Stimulated activated CD8-positive, alpha-beta memory T cell treated with anti-CD3 and anti-CD28 coated beads, Interleukin-7, amount 100 ng/mL, for 4 hours (primary cell): Measurements from ENCODE around the gene LARP1.

Source experiments
- DNase-seq, 2 donors: peaks; one replicate each; pipeline ENCODE4 v3.0.0-alpha.2; 2020; ENCODE audit warnings: low read depth in 2 of 2

The LARP1 gene

DNA sequence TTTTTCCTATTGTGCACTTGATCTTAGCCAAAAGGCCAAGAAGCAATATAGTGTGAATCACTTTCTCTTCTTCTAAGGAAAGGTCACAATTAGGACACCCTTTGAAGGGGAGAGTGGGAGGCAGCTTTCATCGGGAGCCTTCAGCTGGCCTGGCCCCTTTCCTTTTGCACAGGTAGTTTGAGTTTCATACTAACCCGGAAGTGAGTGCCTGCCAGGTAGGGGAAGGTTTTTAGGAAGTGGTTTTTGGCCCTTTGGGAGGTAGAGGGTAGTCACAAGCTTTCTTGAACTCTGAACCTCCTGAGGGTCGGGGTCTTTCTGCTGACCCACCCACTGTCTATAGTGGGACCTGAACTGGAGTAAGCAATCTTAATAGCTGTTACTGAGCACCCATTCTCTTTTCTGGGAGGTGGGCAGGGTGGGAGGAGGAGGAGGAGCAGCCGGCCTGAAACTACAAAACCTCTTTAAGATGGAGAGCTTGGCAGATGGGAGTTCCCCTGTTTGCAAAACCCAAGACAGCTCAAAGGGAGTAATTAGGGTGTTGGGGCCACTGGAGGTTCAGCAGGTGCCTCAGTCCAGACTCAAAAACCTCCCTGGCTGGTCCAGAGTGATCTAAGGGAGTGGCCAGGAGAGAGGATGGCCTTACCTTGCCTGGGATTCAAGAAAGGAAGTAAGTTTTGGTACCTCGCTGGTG lies 6.0 kb downstream of the LARP1 start:
- DNase-seq = no peak

DNA sequence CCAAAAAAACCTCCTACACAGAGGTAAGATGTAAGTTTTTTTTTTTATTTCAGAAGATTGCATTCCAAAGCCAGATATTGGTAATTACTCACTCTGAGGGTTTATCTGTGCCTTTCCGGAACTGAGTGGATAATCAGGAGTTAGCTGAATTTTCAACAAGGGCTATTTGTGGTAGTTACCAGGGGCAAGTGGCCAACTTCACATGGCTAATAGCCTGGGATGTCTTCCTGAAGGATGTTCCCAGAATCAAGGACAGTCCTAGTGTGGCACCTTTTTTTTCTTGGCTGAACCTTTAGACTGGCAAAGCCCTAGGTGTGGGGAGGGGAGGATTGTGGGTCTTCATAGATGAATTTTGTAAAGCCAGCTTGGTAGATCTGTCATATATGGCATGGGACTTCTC lies 7.1 kb downstream of the LARP1 start:
- DNase-seq = no peak

DNA sequence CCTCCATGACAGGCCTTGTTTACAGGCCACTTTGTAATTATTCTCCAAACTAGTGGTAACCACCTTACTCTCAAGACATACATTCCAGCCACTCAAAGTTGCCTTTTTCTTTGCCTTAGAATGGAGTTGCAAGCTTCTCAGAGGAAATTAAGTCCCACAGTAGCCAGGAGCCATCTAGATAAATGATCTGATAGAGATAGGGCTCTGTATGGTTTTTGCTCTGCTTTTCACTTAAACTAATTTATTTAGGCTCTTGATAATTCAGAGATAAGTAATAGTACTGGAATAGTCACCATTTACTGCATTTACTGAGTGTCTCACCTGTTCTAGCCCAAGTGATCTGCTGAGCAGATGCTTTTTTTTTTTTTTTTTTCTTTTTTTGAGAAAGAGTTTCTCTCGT lies 7.5 kb downstream of the LARP1 start:
- no peak for DNase-seq

DNA sequence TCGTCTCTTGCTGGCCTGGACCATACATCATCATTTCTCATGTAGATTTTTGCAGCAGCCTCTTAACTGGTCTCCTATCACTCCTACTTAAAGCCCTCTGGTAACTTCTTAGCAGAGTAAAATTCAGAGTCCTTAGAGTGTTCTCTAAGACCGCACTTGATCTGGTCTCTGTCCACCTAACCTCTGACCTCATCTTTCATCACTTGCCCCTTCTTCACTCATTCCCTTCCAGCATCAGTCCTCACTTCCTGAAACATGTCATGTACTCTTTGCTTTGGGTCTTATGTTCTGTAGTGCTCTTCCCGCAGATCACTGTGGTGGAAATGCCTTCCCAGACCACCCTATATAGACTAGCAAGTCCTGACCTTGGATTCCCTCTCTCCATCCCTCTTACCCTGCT lies 9.8 kb downstream of the LARP1 start:
- DNase-seq = no peak

DNA sequence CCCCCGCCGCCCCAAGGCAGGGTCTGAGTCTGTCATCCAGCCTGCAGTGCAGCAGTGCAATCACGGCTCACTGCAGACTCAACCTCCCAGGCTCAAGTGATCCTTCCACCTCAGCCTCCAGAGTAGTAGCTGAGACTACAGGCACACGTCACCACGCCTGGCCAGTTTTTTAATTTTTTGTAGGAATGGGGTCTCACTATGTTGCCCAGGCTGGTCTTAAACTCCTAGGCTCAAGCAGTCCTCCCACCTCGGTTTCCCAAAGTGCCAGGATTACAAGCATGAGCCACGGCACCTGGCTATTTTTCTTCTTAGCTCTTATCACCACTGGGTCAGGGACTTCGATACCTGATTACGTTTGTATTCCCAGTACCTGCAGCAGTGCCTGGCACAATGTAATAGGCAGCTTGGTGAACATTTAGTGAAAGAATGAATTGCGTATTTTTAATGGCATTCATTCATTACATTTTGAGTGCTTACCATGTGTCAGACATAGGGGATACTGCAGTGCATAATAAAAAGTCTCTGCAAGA lies 10.3 kb downstream of the LARP1 start:
- no peak for DNase-seq

DNA sequence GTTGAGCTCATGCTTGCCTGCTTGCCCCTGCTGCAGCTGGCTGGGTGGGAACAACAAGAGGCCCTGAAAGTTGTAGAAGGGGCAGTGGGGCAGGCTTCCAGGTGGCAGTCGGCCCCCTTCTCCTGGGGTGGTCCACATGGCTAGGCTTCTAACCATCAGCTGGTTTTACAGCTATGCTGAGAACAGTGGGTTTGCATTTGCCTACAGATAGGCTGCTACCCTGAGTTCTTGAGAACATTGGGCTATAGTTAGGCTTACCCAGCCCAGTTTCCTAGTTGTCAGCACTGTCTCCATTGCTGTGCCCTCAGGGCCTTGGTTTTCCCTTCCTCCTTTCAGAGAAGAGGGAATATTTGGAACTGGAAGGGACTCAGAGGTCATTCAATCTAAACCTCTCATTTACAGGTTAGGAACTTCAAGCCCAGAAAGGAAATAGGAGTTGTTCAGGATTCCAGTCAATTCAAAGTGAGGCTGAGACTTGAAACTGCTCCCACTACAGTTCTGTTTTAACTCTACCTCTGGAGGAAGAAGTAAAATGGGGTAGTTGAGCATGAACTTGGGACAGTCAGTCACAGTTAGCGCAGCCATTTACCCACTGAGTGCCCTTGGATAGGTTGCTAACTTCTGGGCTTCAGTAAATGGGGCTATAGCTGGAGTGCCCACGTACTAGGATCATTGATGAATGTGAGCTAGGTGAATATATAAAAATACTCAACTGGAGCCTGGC lies 11.5 kb downstream of the LARP1 start:
- no peak for DNase-seq

DNA sequence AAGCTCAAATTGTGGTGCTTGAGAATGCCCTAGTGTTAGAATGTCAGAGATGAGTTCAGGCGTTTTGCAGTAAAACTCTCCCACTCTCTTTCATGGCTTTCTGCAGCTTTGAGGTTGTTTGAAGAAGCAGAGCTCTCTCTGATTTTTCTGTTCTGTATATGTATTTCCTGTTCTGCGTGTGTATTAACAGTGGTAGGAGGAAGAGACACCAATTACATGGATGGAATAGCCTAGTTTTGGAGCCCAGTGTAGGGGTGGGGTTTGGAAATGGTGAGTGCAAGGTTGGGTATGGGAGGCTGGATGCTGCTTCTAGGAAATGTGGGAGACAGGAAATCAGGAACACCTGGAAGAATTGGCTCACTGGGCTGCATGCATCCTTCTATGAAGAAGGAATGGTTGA lies 12.4 kb downstream of the LARP1 start:
- no peak for DNase-seq

DNA sequence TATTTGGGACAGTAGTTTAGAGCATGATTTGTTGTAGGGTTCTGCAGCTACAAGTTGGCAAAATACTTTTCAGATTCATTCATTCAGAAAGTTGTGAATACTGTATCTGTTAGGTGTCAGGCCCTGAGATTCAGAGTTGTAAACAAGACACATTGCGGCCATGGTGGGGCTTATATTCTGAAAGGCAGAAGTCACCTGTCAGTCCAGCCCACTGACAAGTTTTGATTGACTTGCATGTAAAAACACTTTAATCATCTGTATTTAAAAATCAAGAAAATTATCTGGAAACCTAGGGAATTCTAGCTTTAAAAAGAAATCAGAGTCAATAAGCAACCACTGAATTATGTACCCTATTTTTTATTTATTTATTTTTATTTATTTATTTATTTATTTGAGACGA lies 13.0 kb downstream of the LARP1 start:
- no peak for DNase-seq

DNA sequence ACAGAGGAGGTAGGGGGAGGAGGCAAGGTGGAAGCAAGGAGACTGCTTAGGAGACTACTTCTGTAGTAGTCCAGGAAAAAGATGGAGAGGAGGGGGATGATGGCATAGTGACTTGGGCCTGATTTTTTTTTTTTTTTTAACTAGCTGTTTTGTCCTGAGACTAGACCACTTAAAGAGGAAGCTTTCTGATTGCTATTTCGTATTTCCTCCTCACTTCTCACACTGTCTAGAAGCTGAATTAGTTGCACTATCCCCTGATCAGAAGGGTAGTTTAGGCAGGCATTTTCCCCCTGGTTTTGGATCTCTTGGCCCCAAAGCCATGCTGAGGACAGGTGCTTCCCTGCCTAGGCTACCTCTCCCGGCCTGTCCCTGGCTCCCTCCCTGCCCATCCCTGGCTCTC lies 14.9 kb downstream of the LARP1 start:
- no peak for DNase-seq

DNA sequence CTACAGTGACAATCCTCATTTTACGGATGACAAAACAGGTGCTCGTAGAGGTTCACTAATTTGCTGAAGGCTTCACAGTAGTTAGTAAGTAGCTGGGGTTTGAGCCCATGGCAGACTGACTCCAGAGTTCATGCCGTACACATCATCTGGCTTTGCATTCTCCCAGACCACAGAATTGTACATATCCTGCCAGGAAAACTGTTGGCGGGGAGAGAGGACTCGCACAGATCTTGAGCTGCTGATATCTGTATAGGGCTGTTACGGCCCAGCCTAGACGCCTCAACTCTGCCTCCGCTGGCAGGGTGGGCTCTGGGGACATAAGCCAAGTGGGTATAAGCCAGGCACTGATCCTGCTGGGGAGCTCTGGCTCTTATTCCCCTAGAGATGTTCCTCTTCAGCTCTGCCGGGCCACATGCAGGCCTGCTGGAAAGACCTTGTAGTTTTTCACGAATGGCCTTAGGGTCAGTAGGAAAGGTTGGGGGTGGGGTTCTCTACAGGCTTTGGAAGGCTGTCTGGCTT lies 16.3 kb downstream of the LARP1 start:
- no peak for DNase-seq

DNA sequence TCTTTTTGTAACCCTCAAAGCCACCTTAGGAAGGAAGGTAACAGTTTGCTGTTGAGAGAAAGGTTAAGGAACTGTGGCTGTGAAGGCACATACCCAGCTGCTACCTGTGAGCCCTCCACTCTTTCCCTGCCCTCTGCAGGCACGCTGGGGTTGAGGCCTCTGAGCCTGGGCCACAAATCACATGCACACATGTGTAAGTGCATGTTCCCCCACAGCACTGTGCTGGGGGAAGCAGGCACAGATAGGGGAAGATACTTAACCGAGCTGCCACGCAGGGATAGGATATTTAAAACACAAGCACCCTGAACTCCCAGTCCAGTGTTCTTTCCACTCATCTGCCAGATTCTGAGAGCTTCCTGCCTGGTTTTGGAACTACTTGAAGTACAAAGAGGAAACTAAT lies 18.1 kb downstream of the LARP1 start:
- DNase-seq = no peak

DNA sequence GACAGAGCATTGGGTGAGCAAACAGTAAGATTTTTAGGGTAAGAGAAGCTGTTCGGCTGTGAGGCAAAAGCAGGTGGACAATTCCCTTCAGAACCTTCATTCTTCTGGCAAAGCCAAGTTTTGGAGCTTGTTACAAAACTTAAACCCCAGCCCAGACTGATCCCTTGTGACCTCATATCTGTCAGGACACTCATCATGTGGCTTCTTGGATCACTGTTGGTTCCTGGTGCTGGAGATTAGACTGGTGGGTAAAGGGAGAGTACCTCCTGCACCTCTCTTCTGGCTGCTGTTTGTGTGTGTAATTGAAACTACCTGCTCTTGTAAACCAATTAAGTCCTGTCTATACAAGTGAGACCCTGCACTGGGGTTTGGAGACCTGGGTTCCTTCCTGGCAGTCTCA lies 21.0 kb downstream of the LARP1 start:
- DNase-seq = no peak

DNA sequence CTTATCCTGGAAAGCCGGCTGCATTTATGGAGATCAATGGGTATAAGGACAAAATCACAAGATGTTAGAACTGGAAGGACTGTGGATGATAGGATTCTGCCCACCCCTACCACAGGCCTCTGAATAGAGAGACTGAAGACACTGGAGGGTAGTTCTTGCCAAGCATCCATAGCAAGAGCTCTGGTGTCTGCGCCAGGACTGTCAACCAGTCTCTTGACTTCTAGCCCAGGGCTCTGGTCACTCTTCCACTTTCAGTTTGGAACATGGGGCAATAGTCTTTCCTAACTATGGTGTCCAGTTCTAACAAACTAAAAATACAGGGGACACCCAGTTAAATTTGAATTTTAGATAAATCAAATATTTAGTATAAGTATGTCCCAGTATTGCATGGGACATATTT lies 23.4 kb downstream of the LARP1 start:
- no peak for DNase-seq

DNA sequence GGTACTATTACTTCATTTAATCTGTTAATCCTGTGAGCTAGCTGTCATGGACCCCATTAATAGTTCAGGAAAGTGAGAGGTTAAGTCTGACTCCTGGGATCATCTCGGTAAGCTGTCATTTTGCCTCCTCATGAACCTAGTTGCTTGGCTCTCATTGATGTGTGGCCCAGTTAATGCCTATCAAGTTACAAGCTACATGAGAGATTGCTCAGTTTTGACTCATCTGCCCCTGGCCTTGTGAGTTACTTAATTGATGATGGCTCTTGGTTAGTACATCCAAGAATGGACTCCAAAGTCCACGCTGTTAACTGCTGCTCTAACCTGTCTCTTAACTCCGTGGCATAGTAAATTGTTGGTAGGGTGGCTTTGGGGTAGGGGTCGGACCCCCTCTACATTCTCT lies 23.9 kb downstream of the LARP1 start:
- no peak for DNase-seq

DNA sequence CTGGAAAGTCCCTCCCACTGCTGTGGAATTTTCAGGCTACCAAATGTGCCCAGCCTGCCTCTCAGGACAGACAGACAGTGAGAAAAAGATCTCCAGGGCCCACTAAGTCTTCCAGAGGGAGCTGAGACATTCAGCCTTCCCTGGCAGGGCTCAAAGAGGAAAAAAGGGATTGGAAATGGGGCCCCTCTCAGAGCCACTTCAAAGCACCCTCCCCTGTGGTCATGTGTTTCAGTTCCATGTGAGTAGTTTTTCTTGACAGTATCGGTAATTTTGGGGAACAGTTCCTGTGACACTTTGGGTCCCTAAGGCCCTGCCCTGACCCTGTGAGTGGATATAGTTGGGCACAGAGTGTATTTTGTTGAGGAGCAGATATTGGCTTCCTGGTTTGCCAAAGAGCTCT lies 25.0 kb downstream of the LARP1 start:
- no peak for DNase-seq

DNA sequence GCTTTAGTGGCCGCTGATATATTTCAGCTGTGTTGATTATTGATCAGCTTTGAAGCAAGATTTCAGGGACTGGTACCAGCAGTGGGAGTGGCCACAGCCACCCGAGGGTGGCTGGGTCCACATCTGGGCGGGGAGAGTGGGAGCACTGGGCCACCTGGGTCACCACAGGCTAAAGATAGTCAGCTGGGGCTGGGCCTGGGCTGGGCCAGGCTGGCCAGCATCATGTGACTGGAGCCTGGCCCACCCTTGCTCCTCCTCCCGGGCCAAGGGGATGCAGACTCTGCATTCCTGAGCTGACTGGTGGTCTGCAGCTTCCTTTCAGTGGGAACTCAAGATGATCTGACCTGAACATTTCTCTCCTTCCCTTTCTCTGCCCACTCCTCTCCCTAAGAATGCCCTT lies 27.1 kb downstream of the LARP1 start:
- no peak for DNase-seq

DNA sequence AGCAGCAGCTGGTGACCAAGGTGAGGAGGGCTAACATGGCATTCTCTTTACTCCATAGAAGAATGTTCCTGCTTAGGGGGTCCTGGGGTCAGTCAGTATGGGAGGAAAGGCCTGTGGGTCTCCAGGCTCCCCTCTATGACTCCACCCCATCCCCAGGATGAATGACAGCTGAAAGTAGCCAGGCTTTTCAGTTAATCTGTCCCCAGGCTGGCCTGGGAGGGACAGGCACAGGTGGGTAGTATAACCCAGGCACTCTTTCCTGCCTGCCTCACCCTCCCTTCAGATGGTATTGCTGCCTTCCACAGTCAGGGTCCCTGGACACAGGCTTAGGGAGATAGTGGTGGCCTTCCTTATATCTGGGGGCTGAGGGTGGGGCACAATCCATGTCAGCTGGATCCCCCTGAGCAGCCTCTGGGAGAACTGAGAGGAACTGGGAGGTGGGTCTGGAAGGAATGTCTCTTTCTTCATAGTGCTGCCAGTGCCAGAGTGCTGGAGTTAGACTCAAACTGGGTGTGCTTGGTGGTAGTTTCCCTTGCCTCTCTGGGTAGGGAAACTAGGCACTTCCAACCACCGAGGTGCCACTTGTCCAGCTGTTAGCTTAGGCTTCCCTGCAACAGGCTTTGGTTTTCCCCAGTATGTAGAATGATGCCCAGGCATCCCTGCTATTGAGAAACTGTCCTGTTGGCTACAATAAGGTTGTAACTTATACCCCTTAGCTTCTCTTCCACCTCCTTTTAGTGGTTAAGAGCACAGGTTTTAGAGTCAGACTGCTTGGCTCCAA lies 27.8 kb downstream of the LARP1 start:
- no peak for DNase-seq

DNA sequence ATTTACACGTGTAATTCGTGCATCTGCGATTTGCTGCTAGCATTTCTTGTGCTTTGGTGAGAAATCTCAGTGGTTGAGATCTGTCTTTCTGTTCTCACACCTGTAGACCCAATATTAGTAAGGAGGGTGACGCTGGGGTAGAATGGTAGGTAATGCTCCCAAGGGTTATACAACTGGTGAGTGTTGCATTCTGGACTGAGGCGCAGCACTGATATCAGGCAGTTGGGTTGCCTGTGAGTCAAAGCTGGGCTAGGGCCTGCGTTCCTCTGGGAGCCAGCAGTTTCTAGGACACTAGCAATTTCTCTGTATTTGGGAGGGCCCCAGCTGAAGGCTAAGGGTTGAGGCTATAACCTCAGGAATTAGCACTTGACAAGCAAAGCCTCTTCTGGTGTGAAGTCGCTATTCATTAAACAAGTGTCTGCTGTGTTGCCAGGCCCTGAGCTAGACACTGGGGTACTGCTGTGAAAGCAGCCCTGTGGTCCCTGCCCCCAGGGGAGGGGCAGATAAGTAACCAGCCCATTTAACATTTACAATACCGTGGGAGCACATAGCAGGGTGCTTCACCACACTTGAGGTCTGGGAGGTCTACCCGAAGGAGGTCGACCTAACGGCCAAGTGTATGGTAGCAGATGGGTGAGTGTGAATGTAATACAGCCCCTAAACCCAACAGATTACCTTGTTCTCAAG lies 28.7 kb downstream of the LARP1 start:
- no peak for DNase-seq

DNA sequence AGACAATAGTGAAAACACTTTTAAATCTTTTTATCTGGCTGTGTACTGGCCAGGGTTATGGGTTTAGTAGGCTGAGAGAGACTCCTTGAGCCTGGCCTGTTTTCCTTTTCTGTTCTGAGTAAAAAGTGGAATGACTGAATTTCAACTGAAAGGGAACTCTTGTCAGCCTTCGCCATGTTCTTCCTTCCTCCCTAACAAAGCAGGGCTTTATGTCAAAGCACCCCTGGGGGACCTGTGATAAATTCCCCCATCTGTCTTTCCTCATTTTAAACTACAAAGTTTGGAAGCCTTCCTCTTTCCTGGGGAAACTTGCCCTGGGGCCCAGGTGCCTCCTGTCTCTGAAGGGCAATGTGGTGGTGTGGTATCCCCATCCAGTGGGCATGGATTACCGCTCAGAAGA lies 29.7 kb downstream of the LARP1 start:
- no peak for DNase-seq

DNA sequence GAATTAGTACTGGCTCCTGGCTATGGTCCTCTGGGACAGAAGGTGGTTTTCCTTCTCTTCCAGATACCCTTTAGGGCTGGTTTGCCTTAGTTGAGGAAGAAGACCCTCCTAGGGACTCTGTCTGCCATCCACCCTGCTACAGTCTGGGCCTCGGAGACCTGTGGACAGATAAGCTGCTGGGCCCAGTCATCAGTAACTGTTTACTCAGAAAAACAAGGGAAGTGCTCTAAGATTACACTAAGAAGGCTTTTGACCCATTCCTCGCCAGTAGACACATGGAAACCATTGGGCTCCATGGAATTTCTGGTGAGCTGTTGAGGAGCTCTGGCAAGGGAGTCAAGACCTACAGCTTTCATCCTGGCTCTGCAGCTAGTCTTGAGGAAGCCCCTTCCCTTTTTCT lies 31.2 kb downstream of the LARP1 start:
- no peak for DNase-seq

DNA sequence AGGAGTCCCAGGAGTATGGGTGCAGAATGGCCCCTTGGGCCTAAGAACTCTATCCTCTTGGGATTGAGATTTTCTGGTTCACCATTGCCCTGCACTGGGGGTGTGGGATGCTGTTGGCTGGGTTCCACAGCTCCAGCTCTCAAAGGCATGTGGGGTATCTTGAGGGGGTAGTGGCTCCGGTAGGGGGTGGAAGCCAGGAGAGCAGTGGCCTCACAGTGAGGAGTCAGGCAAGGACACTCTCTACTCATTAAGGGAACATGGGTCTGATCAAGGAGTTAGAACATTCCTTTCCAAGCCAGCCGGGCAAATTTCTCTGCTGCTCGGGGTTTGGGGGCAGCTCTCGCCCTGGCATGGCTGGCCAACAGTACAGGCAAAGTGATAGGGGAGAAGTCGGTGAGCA lies 33.0 kb downstream of the LARP1 start:
- DNase-seq = no peak

DNA sequence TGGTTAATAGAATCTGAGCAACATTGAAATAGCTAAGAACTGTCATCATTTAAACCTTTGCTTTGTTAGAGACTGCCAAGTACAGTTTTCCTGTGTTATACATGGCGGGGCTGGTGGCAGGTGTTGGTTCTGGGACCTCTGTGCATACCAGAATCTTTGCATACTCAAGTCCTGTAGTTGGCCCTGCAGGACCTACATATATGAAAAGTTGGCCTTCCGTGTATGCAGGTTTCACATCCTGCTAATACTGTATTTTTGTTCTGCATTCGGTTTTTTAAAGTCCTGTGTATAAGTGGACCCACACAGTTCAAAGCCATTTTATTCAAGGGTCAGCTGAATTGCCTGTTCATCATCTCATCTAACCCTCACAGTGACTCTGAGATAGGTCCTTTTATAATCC lies 36.4 kb downstream of the LARP1 start:
- no peak for DNase-seq
